T-helper 2 cell treated with Interferon-gamma antibody and Interleukin-4, amounts not matched to agents 5 μg/mL and 100 μg/mL, for 36 hours (primary cell): ENCODE measurements around the gene ZFYVE16.
A peak's percentile ranks its signal among the peaks of the same experiment; 100 is the strongest.
"Not testable (repeated sequence)": the region's sequence is repeated elsewhere in the genome, so short reads cannot be mapped to it uniquely, and the experiment has no call there.

Experiments used
- DNase-seq: peaks from one replicate; pipeline ENCODE4 v3.0.0; 2021; ENCODE audit warnings: low spot score
- H3K27ac Mint-ChIP-seq: one replicate; pipeline ENCODE4 v1.8.0; 2021; ENCODE audit warnings: mild to moderate bottlenecking, mixed read lengths
- H3K27me3 Mint-ChIP-seq: one replicate; pipeline ENCODE4 v1.8.0; 2021; ENCODE audit warnings: low read depth, mixed read lengths
- H3K36me3 Mint-ChIP-seq: one replicate; pipeline ENCODE4 v1.8.0; 2021; ENCODE audit warnings: low read depth, mixed read lengths
- H3K4me1 Mint-ChIP-seq: one replicate; pipeline ENCODE4 v1.8.0; 2021; ENCODE audit warnings: low read depth, mixed read lengths
- H3K4me3 Mint-ChIP-seq: one replicate; pipeline ENCODE4 v1.8.0; 2022; ENCODE audit warnings: mild to moderate bottlenecking, moderate library complexity, mixed read lengths
- H3K9me3 Mint-ChIP-seq: one replicate; pipeline ENCODE4 v1.8.0; 2021; ENCODE audit warnings: mixed read lengths

ZFYVE16 gene

GRCh38 chr5:80487829-80488721 is 80.2 kb downstream of the ZFYVE16 start, which contains the start of gene FAM151B:
TSS of gene FAM151B (plus strand) at chr5:80488100. CDS start at chr5:80488124, 24 bp downstream.
- Mint-ChIP-seq H3K4me1 (peaks cover 16% of the 10 kb centered on the region), H3K9me3 (peaks cover under 1% of the 10 kb centered on the region), H3K27me3 (peaks cover 19% of the 10 kb centered on the region), H3K4me3 (peak within 1 kb of the TSS; percentile 87), H3K36me3 (peaks cover 2% of the 10 kb centered on the region), H3K27ac (peak within 1 kb of the TSS; percentile 71)
- peak; percentile 76 for DNase-seq

- Mint-ChIP-seq H3K4me1 (peaks cover 29% of the 10 kb centered on the region), H3K9me3 (no peaks in the 10 kb centered on the region), H3K27me3 (peaks cover 19% of the 10 kb centered on the region)
Observed at GRCh38 chr5:80491296-80491695, 83.4 kb downstream of the ZFYVE16 start.

GRCh38 chr5:80492741-80493140 is 84.9 kb downstream of the ZFYVE16 start:
- Mint-ChIP-seq H3K27me3 (peaks cover 11% of the 10 kb centered on the region), H3K27ac (no peak overlapping the region), H3K9me3 (no peaks in the 10 kb centered on the region), H3K4me1 (peaks cover 26% of the 10 kb centered on the region), H3K4me3 (no peak overlapping the region), H3K36me3 (no peaks in the 10 kb centered on the region)
- no peak for DNase-seq

More at GRCh38 chr5:80491296-80491695, 83.4 kb downstream of the ZFYVE16 start:
- Mint-ChIP-seq H3K27ac (no peak overlapping the region), H3K4me3 (no peak overlapping the region), H3K36me3 (no peaks in the 10 kb centered on the region)
- no peak for DNase-seq

DNA sequence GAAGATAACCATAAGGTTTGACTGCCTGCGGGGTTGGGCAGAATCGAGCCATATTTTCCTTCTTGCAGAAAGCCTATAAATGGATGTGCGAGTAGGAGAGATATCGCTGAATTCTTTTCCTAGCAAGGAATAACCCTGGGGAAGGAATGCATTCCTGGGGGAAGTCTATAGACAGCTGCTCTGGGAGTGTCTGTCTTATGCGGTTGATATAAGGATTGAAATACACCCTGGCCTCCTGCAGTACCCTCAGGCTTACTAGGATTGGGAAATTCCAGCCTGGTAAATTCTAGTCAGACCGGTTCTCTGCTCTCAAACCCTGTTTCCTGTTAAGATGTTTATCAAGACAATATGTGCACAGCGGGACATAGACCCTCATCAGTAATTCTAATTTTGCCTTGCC is 85.6 kb downstream of the ZFYVE16 start:
- not testable (repeated sequence) for H3K27ac Mint-ChIP-seq, H3K9me3 Mint-ChIP-seq, H3K4me3 Mint-ChIP-seq, H3K27me3 Mint-ChIP-seq, H3K36me3 Mint-ChIP-seq, DNase-seq
- H3K4me1 Mint-ChIP-seq, result peaks cover 22% of the 10 kb centered on the region

- Mint-ChIP-seq H3K9me3 (no peaks in the 10 kb centered on the region), H3K36me3 (no peaks in the 10 kb centered on the region), H3K27ac (no peak overlapping the region)
Observed at GRCh38 chr5:80495891-80496290, 88.0 kb downstream of the ZFYVE16 start.

DNA sequence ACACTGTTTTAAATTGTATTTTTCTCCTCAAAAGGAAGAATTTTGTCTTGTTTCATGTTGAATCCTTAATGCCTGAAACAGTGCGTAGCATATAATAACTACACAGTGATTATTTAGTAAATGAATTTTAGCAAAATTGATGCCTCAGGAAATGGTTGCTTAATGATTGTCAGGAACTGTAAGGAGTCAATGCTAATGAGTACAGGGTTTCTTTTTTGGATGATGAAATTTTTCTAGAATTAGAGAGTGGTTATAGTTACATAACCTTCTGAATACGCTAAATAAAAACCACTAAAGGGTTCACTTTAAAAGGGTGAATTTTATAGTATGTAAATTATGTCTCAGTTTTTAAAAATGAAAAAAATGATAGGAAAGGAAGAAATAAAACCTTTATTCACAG is 94.9 kb downstream of the ZFYVE16 start:
- Mint-ChIP-seq H3K4me3 (no peak overlapping the region), H3K27me3 (peaks cover 3% of the 10 kb centered on the region), H3K4me1 (peaks cover 5% of the 10 kb centered on the region), H3K36me3 (no peaks in the 10 kb centered on the region), H3K9me3 (no peaks in the 10 kb centered on the region), H3K27ac (no peak overlapping the region)
- DNase-seq, result no peak

More at GRCh38 chr5:80495891-80496290, 88.0 kb downstream of the ZFYVE16 start:
- peaks cover 3% of the 10 kb centered on the region for H3K27me3 Mint-ChIP-seq
- H3K4me3 Mint-ChIP-seq, result no peak overlapping the region
- H3K4me1 Mint-ChIP-seq, result peaks cover 16% of the 10 kb centered on the region
- DNase-seq, result no peak

DNA sequence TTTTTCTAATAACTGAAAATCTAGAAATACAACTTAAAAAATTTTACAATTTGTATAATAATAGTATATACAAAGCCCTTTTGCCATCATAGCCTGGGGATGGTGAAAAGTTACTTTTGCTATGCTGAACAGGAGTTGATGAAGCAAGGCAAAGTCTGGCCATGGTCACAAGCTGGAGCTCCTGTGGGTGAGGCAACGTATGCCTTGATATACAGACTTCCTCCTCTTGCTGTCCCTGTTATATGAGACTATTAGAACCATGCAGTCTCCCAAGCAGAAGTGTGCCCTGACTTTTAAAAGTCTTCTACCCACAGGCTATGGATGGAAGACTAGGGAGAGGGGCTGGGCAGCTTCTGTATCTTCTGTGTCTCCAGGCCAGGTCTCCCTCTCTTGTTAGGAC is 95.8 kb downstream of the ZFYVE16 start:
- H3K27me3 Mint-ChIP-seq, result peaks cover 3% of the 10 kb centered on the region
- H3K27ac Mint-ChIP-seq, result no peak overlapping the region
- H3K9me3 Mint-ChIP-seq, result no peaks in the 10 kb centered on the region
- DNase-seq, result no peak
- H3K4me3 Mint-ChIP-seq, result no peak overlapping the region
- H3K4me1 Mint-ChIP-seq, result peaks cover 5% of the 10 kb centered on the region
- no peaks in the 10 kb centered on the region for H3K36me3 Mint-ChIP-seq

DNA sequence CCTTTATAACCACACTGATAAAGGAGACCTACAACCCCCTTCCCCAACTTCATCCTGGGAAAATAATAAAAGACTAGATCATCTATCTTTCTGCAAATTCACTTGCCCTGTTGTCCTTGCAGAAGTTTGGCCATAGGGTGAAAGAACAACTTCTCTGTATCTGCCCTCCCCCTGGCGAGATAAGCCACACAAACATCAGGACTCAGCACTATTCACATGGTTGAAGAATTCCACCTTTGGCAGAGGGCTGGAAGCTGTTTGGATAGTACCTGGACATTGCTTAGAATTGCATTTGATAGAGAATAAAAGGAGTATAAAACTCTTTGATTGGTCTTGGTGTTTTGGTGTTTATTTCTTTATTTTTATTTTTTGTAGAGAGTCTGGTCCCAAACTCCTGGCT is 97.0 kb downstream of the ZFYVE16 start:
- no peak overlapping the region for H3K27ac Mint-ChIP-seq
- peaks cover 3% of the 10 kb centered on the region for H3K27me3 Mint-ChIP-seq
- no peak overlapping the region for H3K4me3 Mint-ChIP-seq
- DNase-seq, result no peak
- H3K36me3 Mint-ChIP-seq, result no peaks in the 10 kb centered on the region
- no peaks in the 10 kb centered on the region for H3K9me3 Mint-ChIP-seq
- H3K4me1 Mint-ChIP-seq, result peaks cover 5% of the 10 kb centered on the region

DNA sequence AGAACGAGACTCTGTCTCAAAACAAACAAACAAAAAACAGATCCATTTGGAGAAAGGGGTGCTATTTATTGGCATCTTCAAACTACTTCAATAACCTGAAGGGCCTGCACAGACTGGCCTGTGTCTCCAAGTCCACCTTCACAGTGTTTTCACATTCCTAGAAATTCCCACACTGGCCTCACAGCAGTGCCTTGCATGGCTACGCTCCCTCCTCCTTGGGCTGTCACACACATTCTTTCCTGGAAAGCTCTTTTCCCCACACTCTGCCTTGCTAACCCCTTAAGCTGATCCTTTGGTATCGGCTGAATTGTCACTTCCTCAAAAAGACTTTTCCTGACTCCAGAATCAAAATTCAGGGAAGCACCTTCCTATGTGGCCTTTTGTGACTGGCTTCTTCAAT is 99.8 kb downstream of the ZFYVE16 start:
- no peak for DNase-seq
- Mint-ChIP-seq H3K27ac (no peak overlapping the region), H3K9me3 (no peaks in the 10 kb centered on the region), H3K4me1 (peaks cover 5% of the 10 kb centered on the region), H3K4me3 (no peak overlapping the region), H3K36me3 (no peaks in the 10 kb centered on the region), H3K27me3 (no peaks in the 10 kb centered on the region)

DNA sequence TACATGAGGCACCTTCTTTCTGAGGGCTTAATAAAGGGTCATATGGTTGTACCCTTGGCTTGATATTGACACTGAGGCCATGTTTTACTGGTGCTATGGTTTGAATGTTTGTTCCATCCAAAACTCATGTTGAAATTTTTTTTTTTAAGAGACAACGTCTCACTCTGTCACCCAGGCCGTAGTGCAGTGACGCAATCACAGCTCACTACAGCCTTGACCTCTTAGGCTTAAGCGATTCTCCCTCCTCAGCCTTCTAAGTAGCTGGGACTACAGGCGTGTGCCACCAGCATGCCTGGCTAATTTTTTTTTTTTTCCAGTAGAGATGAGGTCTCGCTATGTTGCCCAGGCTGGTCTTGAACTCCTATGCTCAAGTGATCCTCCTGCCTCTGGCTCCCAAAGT is 101.0 kb downstream of the ZFYVE16 start:
- Mint-ChIP-seq H3K36me3 (no peaks in the 10 kb centered on the region), H3K9me3 (no peaks in the 10 kb centered on the region), H3K27ac (no peak overlapping the region)

GRCh38 chr5:80509362-80509761 is 101.5 kb downstream of the ZFYVE16 start:
- no peak for DNase-seq
- H3K27me3 Mint-ChIP-seq, result no peaks in the 10 kb centered on the region
- H3K27ac Mint-ChIP-seq, result no peak overlapping the region
- H3K4me3 Mint-ChIP-seq, result no peak overlapping the region
- H3K9me3 Mint-ChIP-seq, result no peaks in the 10 kb centered on the region
- no peaks in the 10 kb centered on the region for H3K4me1 Mint-ChIP-seq
- H3K36me3 Mint-ChIP-seq, result no peaks in the 10 kb centered on the region

More for the DNA sequence above, 101.0 kb downstream of the ZFYVE16 start:
- Mint-ChIP-seq H3K4me3 (no peak overlapping the region), H3K27me3 (no peaks in the 10 kb centered on the region), H3K4me1 (peaks cover 2% of the 10 kb centered on the region)
- DNase-seq, result no peak

GRCh38 chr5:80516826-80517225 is 109.0 kb downstream of the ZFYVE16 start:
- peaks cover 2% of the 10 kb centered on the region for H3K4me1 Mint-ChIP-seq
- no peak overlapping the region for H3K27ac Mint-ChIP-seq
- H3K4me3 Mint-ChIP-seq, result no peak overlapping the region
- DNase-seq, result peak; percentile 58
- no peaks in the 10 kb centered on the region for H3K27me3 Mint-ChIP-seq
- no peaks in the 10 kb centered on the region for H3K36me3 Mint-ChIP-seq
- H3K9me3 Mint-ChIP-seq, result no peaks in the 10 kb centered on the region
